GM23248 (cell line): ENCODE results near the gene EMILIN1.

ENCODE experiments used
- EZH2 ChIP-seq: fragments of 200-600 bp; sonication (generic); IDR thresholded peaks from 2 replicates; pipeline ENCODE4 v1.6.1; 2018; ENCODE audit warnings: antibody characterized with exemption, mild to moderate bottlenecking; ENCODE audit not compliant: insufficient read depth, poor library complexity, severe bottlenecking
- EZH2phosphoT487 ChIP-seq: fragments of 200-600 bp; sonication (generic); IDR thresholded peaks from 2 replicates; pipeline ENCODE4 v1.6.1; 2018; ENCODE audit warnings: antibody characterized with exemption, moderate library complexity, mild to moderate bottlenecking, low read depth; ENCODE audit not compliant: insufficient read depth

DNA sequence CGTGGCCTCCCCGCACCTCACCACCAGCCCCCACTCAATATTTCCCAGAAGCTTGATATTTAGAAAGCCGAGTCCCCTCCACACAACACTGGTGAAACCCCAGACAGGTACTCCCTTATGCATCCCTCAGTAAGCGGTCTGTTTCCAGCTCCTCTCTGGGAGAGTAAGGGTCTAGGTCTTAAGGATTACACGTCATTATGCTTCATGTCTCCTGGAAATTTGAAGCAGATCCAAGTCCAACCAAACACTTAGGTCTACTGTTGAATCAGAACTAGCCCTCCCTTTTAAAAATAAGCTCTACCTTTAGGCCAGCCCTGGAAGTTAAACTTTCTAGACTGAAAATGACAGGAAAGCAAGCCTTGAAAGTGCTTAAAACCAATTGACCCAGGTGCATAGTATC is 5.5 kb upstream of the EMILIN1 start:
- TF ChIP-seq EZH2, result no peak
- TF ChIP-seq EZH2phosphoT487, result no peak
